GM12875 (cell line): ENCODE measurements around the gene PRSS1.
"Not testable (repeated sequence)": the region's sequence is repeated elsewhere in the genome, so short reads cannot be mapped to it uniquely, and the experiment has no call there.

Experiments used
- H3K4me3 ChIP-seq: one replicate; pipeline ENCODE4 v1.5.1; 2011; ENCODE audit warnings: low read depth, low read length, control low read depth
- CTCF ChIP-seq: IDR thresholded peaks from 2 replicates; pipeline ENCODE4 v1.5.1; 2011; ENCODE audit warnings: low read depth, mild to moderate bottlenecking, control low read depth, inconsistent platforms, low read length, moderate library complexity, borderline replicate concordance; ENCODE audit not compliant: insufficient read depth

The PRSS1 gene

GRCh38 chr7:142760071-142760642 is 10.9 kb downstream of the PRSS1 start:
- TF ChIP-seq CTCF = no peak

GRCh38 chr7:142761606-142762005 is 12.3 kb downstream of the PRSS1 start:
- not testable (repeated sequence) for H3K4me3 ChIP-seq

More at GRCh38 chr7:142760071-142760642, 10.9 kb downstream of the PRSS1 start:
- no peak overlapping the region for H3K4me3 ChIP-seq

- TF ChIP-seq CTCF = no peak
- H3K4me3 ChIP-seq = no peak overlapping the region
These were observed 12.8 kb downstream of the PRSS1 start for GRCh38 chr7:142762104-142762503.

GRCh38 chr7:142767451-142767850 is 18.2 kb downstream of the PRSS1 start:
- no peak overlapping the region for H3K4me3 ChIP-seq
- TF ChIP-seq CTCF = no peak

- no peak overlapping the region for H3K4me3 ChIP-seq
- no peak for TF ChIP-seq CTCF
These were observed 18.6 kb downstream of the PRSS1 start for GRCh38 chr7:142767861-142768260.

- H3K4me3 ChIP-seq = not testable (repeated sequence)
These were observed 19.6 kb downstream of the PRSS1 start for GRCh38 chr7:142768885-142769284.

GRCh38 chr7:142770661-142771352 is 21.5 kb downstream of the PRSS1 start, which contains the start of gene PRSS2:
Gene PRSS2 (plus strand): TSS chr7:142770970. CDS start chr7:142770983, 13 bp downstream.
- H3K4me3 ChIP-seq = no peak within 1 kb of the TSS
- no peak for TF ChIP-seq CTCF

- H3K4me3 ChIP-seq = no peak overlapping the region
- TF ChIP-seq CTCF = no peak
These were observed 22.1 kb downstream of the PRSS1 start for GRCh38 chr7:142771353-142771723.
